ENCODE results near the gene ACSS3.
"Not testable (repeated sequence)": the region's sequence is repeated elsewhere in the genome, so short reads cannot be mapped to it uniquely, and the experiment has no call there.

Gene ACSS3

GRCh38 chr12:81167694-81168093 is 89.8 kb downstream of the ACSS3 start:
- H3K27ac ChIP-seq (ENCODE audit: low read depth, low read length, severe bottlenecking) = peak overlapping the region; percentile 46
- H3K4me1 ChIP-seq (ENCODE audit: control insufficient read depth, insufficient read depth, low read length, poor library complexity, severe bottlenecking) = peaks cover 13% of the 10 kb centered on the region
- WGBS, 2 experiments (ENCODE audit: insufficient coverage in 2 of 2) = no CpG with 5 or more reads among the region's 1 CpG
- H3K9me3 ChIP-seq (ENCODE audit: control insufficient read depth, low read length) = no peaks in the 10 kb centered on the region
- H3K4me3 ChIP-seq (ENCODE audit: extremely low read depth, insufficient read depth, low read length, poor library complexity, severe bottlenecking) = no peak overlapping the region
- H3K36me3 ChIP-seq (ENCODE audit: control insufficient read depth, insufficient read depth, low read length) = no peaks in the 10 kb centered on the region

GRCh38 chr12:81168445-81168844 is 90.6 kb downstream of the ACSS3 start:
- peaks cover 13% of the 10 kb centered on the region for H3K4me1 ChIP-seq (ENCODE audit: control insufficient read depth, insufficient read depth, low read length, poor library complexity, severe bottlenecking)
- no peaks in the 10 kb centered on the region for H3K9me3 ChIP-seq (ENCODE audit: control insufficient read depth, low read length)
- no CpG with 5 or more reads among the region's 3 CpGs for WGBS, 2 experiments (ENCODE audit: insufficient coverage in 2 of 2)
- no peak overlapping the region for H3K4me3 ChIP-seq (ENCODE audit: extremely low read depth, insufficient read depth, low read length, poor library complexity, severe bottlenecking)
- no peaks in the 10 kb centered on the region for H3K36me3 ChIP-seq (ENCODE audit: control insufficient read depth, insufficient read depth, low read length)
- H3K27ac ChIP-seq (ENCODE audit: low read depth, low read length, severe bottlenecking) = no peak overlapping the region

- Histone ChIP-seq H3K9me3 (ENCODE audit: control insufficient read depth, low read length) (no peaks in the 10 kb centered on the region), H3K36me3 (ENCODE audit: control insufficient read depth, insufficient read depth, low read length) (no peaks in the 10 kb centered on the region), H3K27ac (ENCODE audit: low read depth, low read length, severe bottlenecking) (no peak overlapping the region), H3K4me1 (ENCODE audit: control insufficient read depth, insufficient read depth, low read length, poor library complexity, severe bottlenecking) (peaks cover 13% of the 10 kb centered on the region), H3K4me3 (ENCODE audit: extremely low read depth, insufficient read depth, low read length, poor library complexity, severe bottlenecking) (no peak overlapping the region)
Measured at GRCh38 chr12:81170072-81170471, 92.2 kb downstream of the ACSS3 start.

- Histone ChIP-seq H3K36me3 (ENCODE audit: control insufficient read depth, insufficient read depth, low read length) (peaks cover 16% of the 10 kb centered on the region), H3K4me1 (ENCODE audit: control insufficient read depth, insufficient read depth, low read length, poor library complexity, severe bottlenecking) (peaks cover 3% of the 10 kb centered on the region), H3K4me3 (ENCODE audit: extremely low read depth, insufficient read depth, low read length, poor library complexity, severe bottlenecking) (no peak overlapping the region), H3K27ac (ENCODE audit: low read depth, low read length, severe bottlenecking) (no peak overlapping the region), H3K9me3 (ENCODE audit: control insufficient read depth, low read length) (peaks cover 12% of the 10 kb centered on the region)
- WGBS, 2 experiments (ENCODE audit: insufficient coverage in 2 of 2) = 50 to 100% methylated on average over 1 of the region's 2 CpGs
Measured at GRCh38 chr12:81172851-81173250, 95.0 kb downstream of the ACSS3 start.

GRCh38 chr12:81174664-81175063 is 96.8 kb downstream of the ACSS3 start:
- 84 to 87% methylated on average over 4 of the region's 4 CpGs for WGBS, 2 experiments (ENCODE audit: insufficient coverage in 2 of 2)
- no peaks in the 10 kb centered on the region for H3K4me1 ChIP-seq (ENCODE audit: control insufficient read depth, insufficient read depth, low read length, poor library complexity, severe bottlenecking)
- peaks cover 12% of the 10 kb centered on the region for H3K9me3 ChIP-seq (ENCODE audit: control insufficient read depth, low read length)
- no peak overlapping the region for H3K27ac ChIP-seq (ENCODE audit: low read depth, low read length, severe bottlenecking)
- H3K4me3 ChIP-seq (ENCODE audit: extremely low read depth, insufficient read depth, low read length, poor library complexity, severe bottlenecking) = no peak overlapping the region
- peaks cover 16% of the 10 kb centered on the region for H3K36me3 ChIP-seq (ENCODE audit: control insufficient read depth, insufficient read depth, low read length)

- 80% methylated on average over 1 of the region's 1 CpG; no CpG with 5 or more reads in 1 of the 2 experiments for WGBS, 2 experiments (ENCODE audit: insufficient coverage in 2 of 2)
Measured at GRCh38 chr12:81176796-81177195, 98.9 kb downstream of the ACSS3 start.

GRCh38 chr12:81181691-81182090 is 103.8 kb downstream of the ACSS3 start:
- Histone ChIP-seq H3K9me3 (ENCODE audit: control insufficient read depth, low read length) (peaks cover 5% of the 10 kb centered on the region), H3K4me3 (ENCODE audit: extremely low read depth, insufficient read depth, low read length, poor library complexity, severe bottlenecking) (no peak overlapping the region), H3K36me3 (ENCODE audit: control insufficient read depth, insufficient read depth, low read length) (peaks cover 5% of the 10 kb centered on the region), H3K4me1 (ENCODE audit: control insufficient read depth, insufficient read depth, low read length, poor library complexity, severe bottlenecking) (no peaks in the 10 kb centered on the region), H3K27ac (ENCODE audit: low read depth, low read length, severe bottlenecking) (no peak overlapping the region)
- 100% methylated on average over 1 of the region's 2 CpGs; no CpG with 5 or more reads in 1 of the 2 experiments for WGBS, 2 experiments (ENCODE audit: insufficient coverage in 2 of 2)

More at GRCh38 chr12:81176796-81177195, 98.9 kb downstream of the ACSS3 start:
- Histone ChIP-seq H3K36me3 (ENCODE audit: control insufficient read depth, insufficient read depth, low read length) (peaks cover 16% of the 10 kb centered on the region), H3K4me3 (ENCODE audit: extremely low read depth, insufficient read depth, low read length, poor library complexity, severe bottlenecking) (no peak overlapping the region), H3K4me1 (ENCODE audit: control insufficient read depth, insufficient read depth, low read length, poor library complexity, severe bottlenecking) (no peaks in the 10 kb centered on the region), H3K27ac (ENCODE audit: low read depth, low read length, severe bottlenecking) (no peak overlapping the region), H3K9me3 (ENCODE audit: control insufficient read depth, low read length) (peaks cover 12% of the 10 kb centered on the region)

GRCh38 chr12:81187686-81188085 is 109.8 kb downstream of the ACSS3 start:
- WGBS, 2 experiments (ENCODE audit: insufficient coverage in 2 of 2) = 100% methylated on average over 1 of the region's 1 CpG
- H3K4me1 ChIP-seq (ENCODE audit: control insufficient read depth, insufficient read depth, low read length, poor library complexity, severe bottlenecking) = no peaks in the 10 kb centered on the region
- H3K36me3 ChIP-seq (ENCODE audit: control insufficient read depth, insufficient read depth, low read length) = no peaks in the 10 kb centered on the region
- H3K9me3 ChIP-seq (ENCODE audit: control insufficient read depth, low read length) = no peaks in the 10 kb centered on the region
- no peak overlapping the region for H3K27ac ChIP-seq (ENCODE audit: low read depth, low read length, severe bottlenecking)
- no peak overlapping the region for H3K4me3 ChIP-seq (ENCODE audit: extremely low read depth, insufficient read depth, low read length, poor library complexity, severe bottlenecking)

GRCh38 chr12:81196595-81196994 is 118.7 kb downstream of the ACSS3 start:
- Histone ChIP-seq H3K4me3 (ENCODE audit: extremely low read depth, insufficient read depth, low read length, poor library complexity, severe bottlenecking) (no peak overlapping the region), H3K36me3 (ENCODE audit: control insufficient read depth, insufficient read depth, low read length) (peaks cover 6% of the 10 kb centered on the region), H3K4me1 (ENCODE audit: control insufficient read depth, insufficient read depth, low read length, poor library complexity, severe bottlenecking) (no peaks in the 10 kb centered on the region), H3K27ac (ENCODE audit: low read depth, low read length, severe bottlenecking) (no peak overlapping the region), H3K9me3 (ENCODE audit: control insufficient read depth, low read length) (no peaks in the 10 kb centered on the region)
- WGBS, 2 experiments (ENCODE audit: insufficient coverage in 2 of 2) = 71 to 80% methylated on average over 1 of the region's 3 CpGs

- 50 to 91% methylated on average over 2 to 5 of the region's 6 CpGs for WGBS, 2 experiments (ENCODE audit: insufficient coverage in 2 of 2)
- H3K4me3 ChIP-seq (ENCODE audit: extremely low read depth, insufficient read depth, low read length, poor library complexity, severe bottlenecking); H3K36me3 ChIP-seq (ENCODE audit: control insufficient read depth, insufficient read depth, low read length); H3K9me3 ChIP-seq (ENCODE audit: control insufficient read depth, low read length); H3K27ac ChIP-seq (ENCODE audit: low read depth, low read length, severe bottlenecking); H3K4me1 ChIP-seq (ENCODE audit: control insufficient read depth, insufficient read depth, low read length, poor library complexity, severe bottlenecking): not testable (repeated sequence)
Measured at GRCh38 chr12:81200561-81200960, 122.7 kb downstream of the ACSS3 start.

- 100% methylated on average over 1 of the region's 3 CpGs for WGBS, 2 experiments (ENCODE audit: insufficient coverage in 2 of 2)
Measured at GRCh38 chr12:81203671-81204204, 125.9 kb downstream of the ACSS3 start.

More at GRCh38 chr12:81203671-81204204, 125.9 kb downstream of the ACSS3 start:
- peaks cover 3% of the 10 kb centered on the region for H3K36me3 ChIP-seq (ENCODE audit: control insufficient read depth, insufficient read depth, low read length)
- no peaks in the 10 kb centered on the region for H3K4me1 ChIP-seq (ENCODE audit: control insufficient read depth, insufficient read depth, low read length, poor library complexity, severe bottlenecking)
- no peak overlapping the region for H3K4me3 ChIP-seq (ENCODE audit: extremely low read depth, insufficient read depth, low read length, poor library complexity, severe bottlenecking)
- no peak overlapping the region for H3K27ac ChIP-seq (ENCODE audit: low read depth, low read length, severe bottlenecking)
- no peaks in the 10 kb centered on the region for H3K9me3 ChIP-seq (ENCODE audit: control insufficient read depth, low read length)
